GM21529 (cell line): ENCODE measurements around the gene ROPN1.
"Not testable (repeated sequence)": the region's sequence is repeated elsewhere in the genome, so short reads cannot be mapped to it uniquely, and the experiment has no call there.

Source experiments
- ATAC-seq: cut with Tn5 transposase; IDR thresholded peaks from one replicate; pipeline ENCODE4 v1.9.1; 2021; ENCODE audit not compliant: unreplicated experiment

Gene ROPN1

GRCh38 chr3:123997543-123997942 is 5.6 kb upstream of the ROPN1 start:
- ATAC-seq: no peak

- ATAC-seq: no peak
These were observed 1.9 kb upstream of the ROPN1 start for GRCh38 chr3:123993818-123994217.

- ATAC-seq: no peak
These were observed 5.5 kb downstream of the ROPN1 start for GRCh38 chr3:123986427-123986826.

GRCh38 chr3:123984957-123985356 is 7.0 kb downstream of the ROPN1 start:
- ATAC-seq: no peak

GRCh38 chr3:123984350-123984749 is 7.6 kb downstream of the ROPN1 start:
- ATAC-seq: no peak

- not testable (repeated sequence) for ATAC-seq
These were observed 10.6 kb downstream of the ROPN1 start for GRCh38 chr3:123981317-123981716.

GRCh38 chr3:123980539-123980938 is 11.4 kb downstream of the ROPN1 start:
- ATAC-seq: no peak

GRCh38 chr3:123979525-123980501 is 12.1 kb downstream of the ROPN1 start:
- ATAC-seq: not testable (repeated sequence)

- not testable (repeated sequence) for ATAC-seq
These were observed 15.0 kb downstream of the ROPN1 start for GRCh38 chr3:123976904-123977303.

GRCh38 chr3:123976181-123976898 is 15.6 kb downstream of the ROPN1 start:
- not testable (repeated sequence) for ATAC-seq

GRCh38 chr3:123975030-123975429 is 16.9 kb downstream of the ROPN1 start:
- ATAC-seq: not testable (repeated sequence)

- no peak for ATAC-seq
These were observed 20.5 kb downstream of the ROPN1 start for GRCh38 chr3:123971406-123971805.

GRCh38 chr3:123967260-123967659 is 24.7 kb downstream of the ROPN1 start:
- ATAC-seq: not testable (repeated sequence)

- not testable (repeated sequence) for ATAC-seq
These were observed 25.1 kb downstream of the ROPN1 start for GRCh38 chr3:123966799-123967198.

GRCh38 chr3:123964793-123965192 is 27.1 kb downstream of the ROPN1 start:
- not testable (repeated sequence) for ATAC-seq

- no peak for ATAC-seq
These were observed 30.4 kb downstream of the ROPN1 start for GRCh38 chr3:123961508-123961856.

- peak; percentile 87 for ATAC-seq
These were observed 31.0 kb downstream of the ROPN1 start, which contains the start of gene CCDC14 for GRCh38 chr3:123960781-123961507. TSS of gene CCDC14 (minus strand) at chr3:123961229. CDS start at chr3:123961173, 56 bp downstream.

- ATAC-seq: peak; percentile 82
These were observed 38.2 kb downstream of the ROPN1 start for GRCh38 chr3:123953735-123954134.

- ATAC-seq: peak; percentile 22
These were observed 38.9 kb downstream of the ROPN1 start for GRCh38 chr3:123952844-123953520.
